K562 (cell line): ENCODE data around the gene ORAI3. TPM values are rescaled to one million over a fixed set of nuclear protein-coding genes. Genes with fewer than 3 reads are reported as not detected.

Source experiments
- CBX2 ChIP-seq: fragments of 200-600 bp; sonication (generic); IDR thresholded peaks from one replicate; pipeline ENCODE4 v1.6.1; 2012; ENCODE audit warnings: mild to moderate bottlenecking, low read length, inconsistent platforms; ENCODE audit not compliant: insufficient read depth, poor library complexity, severe bottlenecking
- CUX1 ChIP-seq: fragments of 200-800 bp; sonication (Bioruptor generic); IDR thresholded peaks from 2 replicates; pipeline ENCODE4 v1.6.1; 2016; ENCODE audit warnings: missing genetic modification characterization, missing compliant biosample characterization
- CXXC5 ChIP-seq: fragments of 250-450 bp; sonication (Bioruptor Pico); IDR thresholded peaks from 2 replicates; pipeline ENCODE4 v1.8.0; 2022; ENCODE audit warnings: inconsistent platforms, mild to moderate bottlenecking, moderate library complexity
- MYNN ChIP-seq, 2 experiments: sonication (generic); formaldehyde crosslinking in 1 of 2; IDR thresholded peaks; 2 replicates each; pipeline versions ENCODE4 v1.5.0 to v1.6.1; 2016 to 2020; ENCODE audit warnings: antibody characterized with exemption in 1 of 2, missing genetic modification reagents in 1 of 2
- NFIX ChIP-seq: fragments of 250-450 bp; sonication (Bioruptor Pico); IDR thresholded peaks from 2 replicates; pipeline ENCODE4 v1.4.0; 2020; ENCODE audit warnings: low read depth, mild to moderate bottlenecking, moderate library complexity
- POLR2AphosphoS5 ChIP-seq: IDR thresholded peaks from 2 replicates; pipeline ENCODE4 v1.6.1; 2011; ENCODE audit warnings: mild to moderate bottlenecking, low read depth, low read length, moderate library complexity; ENCODE audit not compliant: control insufficient read depth, insufficient read depth
- STAT6 ChIP-seq: sonication (generic); formaldehyde crosslinking; IDR thresholded peaks from 2 replicates; pipeline ENCODE4 v1.8.1; 2023; ENCODE audit warnings: mild to moderate bottlenecking, missing genetic modification reagents
- TSC22D4 ChIP-seq: fragments of 450-650 bp; IDR thresholded peaks from 2 replicates; pipeline ENCODE4 v1.6.1; 2016; ENCODE audit warnings: missing genetic modification characterization, missing biosample characterization, control low read depth
- ZNF133 ChIP-seq: fragments of 250-450 bp; sonication (Bioruptor Pico); IDR thresholded peaks from 2 replicates; pipeline ENCODE4 v1.4.0; 2020; ENCODE audit warnings: mild to moderate bottlenecking
- ZNF740 ChIP-seq, 3 experiments: fragments of 200-800 bp in 1 of 3; sonication (Bioruptor generic) in 1 of 3; sonication (generic) in 1 of 3; formaldehyde crosslinking in 1 of 3; IDR thresholded peaks; 2 replicates each; pipeline versions ENCODE4 v1.6.1 to v1.8.0; 2016 to 2022; ENCODE audit warnings: mild to moderate bottlenecking in 2 of 3, missing compliant biosample characterization in 2 of 3, missing genetic modification characterization in 2 of 3, missing genetic modification reagents in 1 of 3
- polyA plus RNA-seq, 8 experiments: library from polyadenylated mRNA; depleted of rRNA in 4 of 8; stranded (reverse) in 5 of 8; unstranded in 3 of 8; fragments of >200 nt; fragmentation: Nextera tagmentation in 2 of 8; fragmentation: Illumina TruSeq in 1 of 8; extraction: Ambion mirVana in 2 of 8; extraction: Trizol in 1 of 8; gene quantifications; 2 replicates each; pipeline versions ENCODE4 v1.2.1 to v1.2.3, GENCODE V29; 2011 to 2014; ENCODE audit warnings: inconsistent platforms in 1 of 8, missing spikeins in 1 of 8
- total RNA-seq, 7 experiments: library from RNA; depleted of rRNA in 6 of 7; stranded (reverse); fragments of >200 nt in 6 of 7; fragmentation: Illumina TruSeq in 2 of 7; extraction: Trizol in 2 of 7; gene quantifications; 2 replicates each; pipeline versions ENCODE4 v1.2.1 to v1.2.3, GENCODE V29; 2011 to 2021; ENCODE audit warnings: low replicate concordance in 1 of 7

The ORAI3 gene
- total and polyA plus RNA-seq, 9 of the 15 experiments (the other 6 are each of a cell fraction or from before 2014, with no cell fraction given), result 4.9 to 23.3 (median 14.1) TPM

GRCh38 chr16:30921459-30921747 lies 27.5 kb upstream of the ORAI3 start (continued):
- TF ChIP-seq MYNN (IDR thresholded peaks at IDR 0.05) (no peak), MYNN (CRISPR knock-in tag; IDR thresholded peaks at IDR 0.05) (no peak), CBX2 (no peak), CUX1 (CRISPR knock-in tag) (no peak; the same call in 1 of the 2 replicates), ZNF740 (CRISPR knock-in tag; IDR thresholded peaks at IDR 0.05) (no peak), ZNF740 (tag; IDR thresholded peaks at IDR 0.05) (no peak), STAT6 (CRISPR knock-in tag) (no peak), ZNF133 (no peak), CXXC5 (CRISPR knock-in tag) (no peak), TSC22D4 (tag) (no peak), POLR2AphosphoS5 (0 out of 2 replicates have a peak, but pooled peaks have one; percentile 22), NFIX (no peak)
- TF ChIP-seq, all 486 proteins: peak for 6
